Endothelial cell (in vitro differentiated cells): ENCODE data around the gene HSH2D. TPM values are rescaled to one million over a fixed set of nuclear protein-coding genes. Genes with fewer than 3 reads are reported as not detected.

ENCODE experiments used
- DNase-seq: peaks from one replicate; pipeline ENCODE4 v3.0.0; 2021; ENCODE audit warnings: low spot score
- H3K27ac Mint-ChIP-seq: one replicate; pipeline ENCODE4 v1.8.0; 2021; ENCODE audit warnings: mixed read lengths, inconsistent platforms; ENCODE audit not compliant: unreplicated experiment
- H3K27me3 Mint-ChIP-seq: one replicate; pipeline ENCODE4 v1.8.0; 2021; ENCODE audit warnings: mild to moderate bottlenecking, moderate library complexity, mixed read lengths, inconsistent platforms; ENCODE audit not compliant: unreplicated experiment
- H3K36me3 Mint-ChIP-seq: one replicate; pipeline ENCODE4 v1.8.0; 2021; ENCODE audit warnings: mild to moderate bottlenecking, low read depth, mixed read lengths, inconsistent platforms; ENCODE audit not compliant: unreplicated experiment
- H3K4me1 Mint-ChIP-seq: one replicate; pipeline ENCODE4 v1.8.0; 2021; ENCODE audit warnings: mild to moderate bottlenecking, mixed read lengths, inconsistent platforms; ENCODE audit not compliant: unreplicated experiment
- H3K4me3 Mint-ChIP-seq: one replicate; pipeline ENCODE4 v1.8.0; 2021; ENCODE audit warnings: mild to moderate bottlenecking, mixed read lengths, inconsistent platforms; ENCODE audit not compliant: unreplicated experiment
- H3K9me3 Mint-ChIP-seq: one replicate; pipeline ENCODE4 v1.8.0; 2021; ENCODE audit warnings: mixed read lengths, inconsistent platforms; ENCODE audit not compliant: unreplicated experiment
- total RNA-seq: library from RNA; stranded (reverse); fragmentation: NEBNext Ultra II Directional; extraction: Animal tissue kit (Norgen Biotek cat#: 25700); gene quantifications from one replicate; pipeline ENCODE4 v1.2.1, GENCODE V29; 2021; ENCODE audit not compliant: unreplicated experiment
- TF ChIP-seq, protein P1 (sequence below): fragments of 200-600 bp; sonication (generic); IDR thresholded peaks from one replicate; pipeline ENCODE4 v1.5.0; 2021; ENCODE audit warnings: antibody characterized with exemption; ENCODE audit not compliant: unreplicated experiment

HSH2D gene
- total RNA-seq, 1 donor from 2014 or later, result not detected

DNA sequence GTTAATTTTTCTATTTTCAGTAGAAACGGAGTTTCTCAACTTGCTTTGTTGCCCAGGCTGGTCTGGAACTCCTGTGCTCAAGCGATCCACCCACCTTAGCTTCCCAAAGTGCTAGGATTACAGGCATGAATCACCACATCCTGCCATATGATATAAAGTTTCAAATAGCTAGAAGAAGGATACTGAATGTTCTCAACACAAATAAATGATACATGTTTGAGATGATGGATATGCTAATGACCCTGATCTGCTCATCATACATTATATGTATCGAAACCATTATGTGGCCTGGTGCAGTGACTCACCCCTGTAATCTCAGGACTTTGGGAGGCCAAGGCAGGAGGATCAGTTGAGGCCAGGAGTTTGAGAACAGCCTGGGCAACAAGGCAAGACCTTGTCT is 18.4 kb downstream of the HSH2D start:
- no peak overlapping the region for H3K27ac Mint-ChIP-seq
- H3K27me3 Mint-ChIP-seq, result peaks cover 3% of the 10 kb centered on the region
- no peaks in the 10 kb centered on the region for H3K9me3 Mint-ChIP-seq
- no peaks in the 10 kb centered on the region for H3K36me3 Mint-ChIP-seq
- TF ChIP-seq, protein P1, sequence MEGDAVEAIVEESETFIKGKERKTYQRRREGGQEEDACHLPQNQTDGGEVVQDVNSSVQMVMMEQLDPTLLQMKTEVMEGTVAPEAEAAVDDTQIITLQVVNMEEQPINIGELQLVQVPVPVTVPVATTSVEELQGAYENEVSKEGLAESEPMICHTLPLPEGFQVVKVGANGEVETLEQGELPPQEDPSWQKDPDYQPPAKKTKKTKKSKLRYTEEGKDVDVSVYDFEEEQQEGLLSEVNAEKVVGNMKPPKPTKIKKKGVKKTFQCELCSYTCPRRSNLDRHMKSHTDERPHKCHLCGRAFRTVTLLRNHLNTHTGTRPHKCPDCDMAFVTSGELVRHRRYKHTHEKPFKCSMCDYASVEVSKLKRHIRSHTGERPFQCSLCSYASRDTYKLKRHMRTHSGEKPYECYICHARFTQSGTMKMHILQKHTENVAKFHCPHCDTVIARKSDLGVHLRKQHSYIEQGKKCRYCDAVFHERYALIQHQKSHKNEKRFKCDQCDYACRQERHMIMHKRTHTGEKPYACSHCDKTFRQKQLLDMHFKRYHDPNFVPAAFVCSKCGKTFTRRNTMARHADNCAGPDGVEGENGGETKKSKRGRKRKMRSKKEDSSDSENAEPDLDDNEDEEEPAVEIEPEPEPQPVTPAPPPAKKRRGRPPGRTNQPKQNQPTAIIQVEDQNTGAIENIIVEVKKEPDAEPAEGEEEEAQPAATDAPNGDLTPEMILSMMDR, result no peak
- H3K4me1 Mint-ChIP-seq, result no peaks in the 10 kb centered on the region
- DNase-seq, result no peak
- no peak overlapping the region for H3K4me3 Mint-ChIP-seq

DNA sequence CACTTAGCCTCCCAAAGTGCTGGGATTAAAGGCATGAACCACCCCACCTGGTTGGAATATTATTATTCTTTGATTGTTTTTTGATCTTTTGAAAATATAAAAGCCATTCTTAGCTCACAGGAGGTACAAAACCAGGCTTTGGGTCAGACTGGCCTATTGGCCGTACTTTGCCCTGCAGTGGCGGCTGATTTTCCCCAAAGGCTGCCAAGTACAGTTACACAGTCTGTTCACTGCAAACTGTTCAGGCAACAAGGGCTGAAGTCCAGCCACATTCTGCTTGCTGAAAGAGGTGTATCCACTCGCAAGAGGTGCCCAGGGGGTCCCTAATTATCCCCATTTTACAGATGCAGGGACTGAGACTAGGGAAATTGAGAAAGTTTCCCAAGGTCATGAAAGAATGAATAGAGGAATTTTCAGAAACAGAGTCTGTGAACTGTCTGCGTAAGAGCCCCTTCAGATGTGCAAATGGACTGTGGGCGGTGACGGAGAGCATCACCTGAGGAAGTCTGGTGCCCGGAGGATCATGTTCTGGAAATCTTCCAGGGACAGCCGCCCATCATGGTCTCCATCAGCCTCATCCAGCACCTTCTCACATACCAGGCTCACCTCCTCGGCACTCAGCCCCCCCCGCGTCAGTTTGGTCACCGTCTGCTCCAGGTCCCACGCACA is 20.9 kb downstream of the HSH2D start:
- DNase-seq, result no peak
- peaks cover 4% of the 10 kb centered on the region for H3K27me3 Mint-ChIP-seq
- H3K4me3 Mint-ChIP-seq, result no peak overlapping the region
- H3K9me3 Mint-ChIP-seq, result no peaks in the 10 kb centered on the region
- no peaks in the 10 kb centered on the region for H3K4me1 Mint-ChIP-seq
- TF ChIP-seq, protein P1, result no peak
- no peaks in the 10 kb centered on the region for H3K36me3 Mint-ChIP-seq
- no peak overlapping the region for H3K27ac Mint-ChIP-seq

DNA sequence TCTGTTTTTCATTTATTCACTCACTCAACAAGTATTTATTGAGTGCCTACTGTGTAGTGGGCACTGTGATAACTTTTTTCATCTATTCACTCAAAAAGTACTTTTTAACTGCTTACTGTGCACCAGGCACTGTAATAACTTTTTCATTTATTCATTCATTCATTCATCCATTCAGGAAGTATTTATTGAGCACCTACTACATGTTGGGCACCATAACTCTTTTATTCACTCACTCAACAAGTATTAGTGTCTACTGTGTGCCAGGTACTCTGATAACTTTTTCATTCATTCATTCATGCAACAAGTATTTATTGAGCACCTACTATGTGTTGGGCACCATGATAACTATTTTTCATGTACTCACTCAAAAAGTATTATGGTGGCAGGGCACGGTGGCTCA is 22.9 kb downstream of the HSH2D start:
- Mint-ChIP-seq H3K36me3 (no peaks in the 10 kb centered on the region), H3K4me3 (no peak overlapping the region), H3K27me3 (peaks cover 2% of the 10 kb centered on the region), H3K27ac (no peak overlapping the region), H3K4me1 (no peaks in the 10 kb centered on the region), H3K9me3 (no peaks in the 10 kb centered on the region)
- no peak for DNase-seq
- TF ChIP-seq, protein P1, result no peak

DNA sequence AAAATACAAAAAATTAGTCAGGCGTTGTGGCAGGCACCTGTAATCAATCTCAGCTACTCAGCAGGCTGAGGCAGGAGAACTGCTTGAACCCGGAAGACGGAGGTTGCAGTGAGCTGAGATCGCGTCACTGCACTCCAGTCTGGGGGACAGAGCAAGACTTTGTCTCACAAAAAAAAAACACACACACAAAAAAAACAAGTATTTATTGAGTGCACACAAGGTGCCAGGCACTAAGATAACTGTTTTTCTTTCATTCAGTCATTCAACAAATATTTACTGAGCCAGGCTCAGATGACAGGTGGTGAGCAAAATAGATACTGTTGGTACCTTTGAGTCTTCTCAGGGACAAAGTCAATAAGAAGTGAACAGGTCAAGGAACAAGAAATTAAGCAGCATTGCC is 23.6 kb downstream of the HSH2D start:
- Mint-ChIP-seq H3K27me3 (peaks cover 2% of the 10 kb centered on the region), H3K27ac (no peak overlapping the region)

DNA sequence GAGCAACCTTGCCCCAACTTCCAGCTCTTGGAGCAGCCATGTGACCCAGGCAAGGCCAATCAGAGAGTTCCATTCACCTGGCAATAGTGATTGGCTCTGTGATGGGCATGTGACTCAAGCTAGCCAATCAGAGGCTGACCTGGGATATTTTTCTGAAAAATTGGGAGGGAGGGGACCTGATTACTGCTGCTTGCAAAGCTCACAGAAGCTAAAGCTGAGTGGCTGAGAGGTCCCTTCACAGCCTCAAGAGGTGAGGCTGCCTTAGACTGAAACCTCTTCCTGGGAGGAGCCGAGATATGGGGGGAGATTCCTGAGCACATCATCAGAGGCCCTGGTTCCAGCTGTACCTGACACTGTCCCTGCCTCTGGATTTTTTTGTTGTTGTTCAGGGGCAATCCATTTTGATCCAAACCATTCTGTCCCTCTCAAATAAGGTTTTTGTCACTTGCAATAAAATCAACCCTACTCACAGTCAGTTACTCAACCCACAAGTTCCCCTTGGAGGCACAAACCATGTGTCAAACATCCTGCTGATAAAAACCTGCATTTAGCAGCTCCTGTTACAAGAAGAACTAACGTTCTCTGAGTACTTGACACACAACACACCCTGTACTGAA is 25.1 kb downstream of the HSH2D start:
- no peak for DNase-seq
- TF ChIP-seq, protein P1, result no peak
- H3K4me1 Mint-ChIP-seq, result peaks cover 3% of the 10 kb centered on the region
- no peaks in the 10 kb centered on the region for H3K9me3 Mint-ChIP-seq
- H3K4me3 Mint-ChIP-seq, result no peak overlapping the region
- peaks cover 5% of the 10 kb centered on the region for H3K27me3 Mint-ChIP-seq
- H3K36me3 Mint-ChIP-seq, result no peaks in the 10 kb centered on the region
- no peak overlapping the region for H3K27ac Mint-ChIP-seq

More for the DNA sequence above, 23.6 kb downstream of the HSH2D start:
- Mint-ChIP-seq H3K4me1 (no peaks in the 10 kb centered on the region), H3K36me3 (no peaks in the 10 kb centered on the region), H3K9me3 (no peaks in the 10 kb centered on the region), H3K4me3 (no peak overlapping the region)
- DNase-seq, result no peak
- TF ChIP-seq, protein P1, result no peak
